Vagina (tissue), 2 donors: ENCODE data around the gene RHBDD1.

Experiments used
- POLR2A ChIP-seq, 2 donors: fragments of 450-650 bp; IDR thresholded peaks; one replicate each; pipeline ENCODE4 v1.6.1; 2017; ENCODE audit warnings: antibody characterized with exemption in 2 of 2, mild to moderate bottlenecking in 2 of 2, moderate library complexity in 2 of 2
- POLR2AphosphoS5 ChIP-seq, 2 donors: sonication (generic); formaldehyde crosslinking; IDR thresholded peaks; one replicate each; pipeline ENCODE4 v1.9.0; 2017; ENCODE audit warnings: antibody characterized with exemption in 2 of 2, mild to moderate bottlenecking in 2 of 2, low read depth in 1 of 2; ENCODE audit not compliant: insufficient read depth in 1 of 2
- TF ChIP-seq, protein P1 (sequence below), 3 experiments: fragments of 450-650 bp in 2 of 3; fragments of 200-600 bp in 1 of 3; sonication (generic) in 1 of 3; IDR thresholded peaks; one replicate each; pipeline ENCODE4 v1.5.1; 2017 to 2019; ENCODE audit warnings: antibody characterized with exemption in 3 of 3, mild to moderate bottlenecking in 2 of 3, moderate library complexity in 2 of 3

DNA sequence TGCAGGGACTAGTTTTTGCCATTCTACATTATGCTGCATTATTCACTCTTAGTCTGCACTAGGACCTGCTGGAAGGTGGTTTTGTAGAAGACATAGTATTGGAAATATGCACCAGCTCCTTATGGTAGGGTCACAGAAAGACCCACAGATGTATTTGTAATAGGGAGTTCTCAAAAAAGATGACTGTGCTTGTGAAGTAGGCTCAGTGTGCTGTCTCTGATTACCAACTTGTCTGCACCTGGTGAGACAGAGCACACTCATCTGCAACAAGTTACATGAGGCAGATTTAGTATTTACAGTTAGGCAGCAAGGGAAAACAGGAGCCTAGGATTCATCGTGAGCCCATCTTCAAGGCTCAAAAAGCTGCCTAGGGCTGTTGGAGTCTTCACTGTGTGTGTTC lies 29.4 kb downstream of the RHBDD1 start:
- TF ChIP-seq, protein P1, sequence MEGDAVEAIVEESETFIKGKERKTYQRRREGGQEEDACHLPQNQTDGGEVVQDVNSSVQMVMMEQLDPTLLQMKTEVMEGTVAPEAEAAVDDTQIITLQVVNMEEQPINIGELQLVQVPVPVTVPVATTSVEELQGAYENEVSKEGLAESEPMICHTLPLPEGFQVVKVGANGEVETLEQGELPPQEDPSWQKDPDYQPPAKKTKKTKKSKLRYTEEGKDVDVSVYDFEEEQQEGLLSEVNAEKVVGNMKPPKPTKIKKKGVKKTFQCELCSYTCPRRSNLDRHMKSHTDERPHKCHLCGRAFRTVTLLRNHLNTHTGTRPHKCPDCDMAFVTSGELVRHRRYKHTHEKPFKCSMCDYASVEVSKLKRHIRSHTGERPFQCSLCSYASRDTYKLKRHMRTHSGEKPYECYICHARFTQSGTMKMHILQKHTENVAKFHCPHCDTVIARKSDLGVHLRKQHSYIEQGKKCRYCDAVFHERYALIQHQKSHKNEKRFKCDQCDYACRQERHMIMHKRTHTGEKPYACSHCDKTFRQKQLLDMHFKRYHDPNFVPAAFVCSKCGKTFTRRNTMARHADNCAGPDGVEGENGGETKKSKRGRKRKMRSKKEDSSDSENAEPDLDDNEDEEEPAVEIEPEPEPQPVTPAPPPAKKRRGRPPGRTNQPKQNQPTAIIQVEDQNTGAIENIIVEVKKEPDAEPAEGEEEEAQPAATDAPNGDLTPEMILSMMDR (IDR thresholded peaks at IDR 0.05): no peak
- no peak for TF ChIP-seq POLR2A (IDR thresholded peaks at IDR 0.05)
- no peak for TF ChIP-seq POLR2AphosphoS5 (IDR thresholded peaks at IDR 0.05; ENCODE audit: insufficient read depth in 1 of 2, low read depth in 1 of 2)
